Prostate gland (tissue), 2 donors: ENCODE results near the gene PGF. TPM values are rescaled to one million over a fixed set of nuclear protein-coding genes. Genes with fewer than 3 reads are reported as not detected.

Source experiments
- DNase-seq: peaks from one replicate; pipeline ENCODE4 v3.0.0-alpha.2; 2019; ENCODE audit warnings: low spot score
- H3K27ac ChIP-seq, 2 donors: fragments of 200-600 bp; sonication (generic); 2 replicates each; pipeline ENCODE4 v1.5.1; 2017 to 2019
- H3K27me3 ChIP-seq: fragments of 200-600 bp; sonication (generic); replicated peaks from 2 replicates; pipeline ENCODE4 v1.5.1; 2019; ENCODE audit not compliant: insufficient read depth
- H3K36me3 ChIP-seq, 2 donors: fragments of 200-600 bp; sonication (generic); 1 replicate in 1 of 2; 2 replicates in 1 of 2; pipeline versions ENCODE4 v1.5.1 to v1.8.1; 2017 to 2019
- H3K4me1 ChIP-seq: fragments of 200-600 bp; sonication (generic); replicated peaks from 2 replicates; pipeline ENCODE4 v1.5.1; 2019
- H3K4me3 ChIP-seq, 2 donors: fragments of 200-600 bp; sonication (generic); 2 replicates each; pipeline ENCODE4 v1.5.1; 2017 to 2019
- H3K9me3 ChIP-seq: fragments of 200-600 bp; sonication (generic); 2 replicates; pipeline ENCODE4 v1.5.1; 2017
- CTCF ChIP-seq, 4 experiments: fragments of 200-600 bp in 2 of 4; fragments of 450-650 bp in 2 of 4; sonication (generic) in 2 of 4; IDR thresholded peaks; 1 replicate in 3 of 4; 2 replicates in 1 of 4; pipeline ENCODE4 v1.5.1; 2016 to 2019; ENCODE audit warnings: antibody characterized with exemption in 4 of 4, mild to moderate bottlenecking in 2 of 4, moderate library complexity in 2 of 4
- POLR2A ChIP-seq: fragments of 450-650 bp; IDR thresholded peaks from one replicate; pipeline ENCODE4 v1.6.1; 2016; ENCODE audit warnings: antibody characterized with exemption, mild to moderate bottlenecking
- POLR2AphosphoS5 ChIP-seq: sonication (generic); formaldehyde crosslinking; IDR thresholded peaks from one replicate; pipeline ENCODE4 v1.6.1; 2017; ENCODE audit warnings: antibody characterized with exemption
- WGBS: methylation state at CpG from one replicate; pipeline ENCODE4 v1.1.5; 2018; 5-methylcytosine and 5-hydroxymethylcytosine counted together
- intact Hi-C: fragments of 100-400 bp; cut with DNase I; formaldehyde crosslinking; loops from one replicate; pipeline ENCODE4 v1.14.2; 2022
- total RNA-seq, 2 donors: library from RNA; depleted of rRNA; stranded (reverse); fragments of >200 nt; gene quantifications; one replicate each; pipeline ENCODE4 v1.1.0, GENCODE V29; 2016

The PGF gene
- total RNA-seq, 2 donors from 2014 or later: 7.9 to 16.2 TPM

GRCh38 chr14:74959596-74960180, 4.3 kb upstream of the PGF start:
- TF ChIP-seq POLR2AphosphoS5 (no peak), CTCF (IDR thresholded peaks at IDR 0.05) (no peak), POLR2A (no peak)
- no peak for DNase-seq
- H3K27me3 ChIP-seq: no peaks in the 10 kb centered on the region
- H3K9me3 ChIP-seq: no peaks in the 10 kb centered on the region
- H3K4me1 ChIP-seq: no peaks in the 10 kb centered on the region
- no peak overlapping the region for H3K27ac ChIP-seq
- intact Hi-C loops: no loop called here
- H3K4me3 ChIP-seq: no peak overlapping the region
- 84% methylated on average over 5 of the region's 5 CpGs for WGBS
- H3K36me3 ChIP-seq: no peaks in the 10 kb centered on the region

GRCh38 chr14:74956280-74957072, 1.1 kb upstream of the PGF start:
- Histone ChIP-seq H3K4me1 (no peaks in the 10 kb centered on the region), H3K9me3 (no peaks in the 10 kb centered on the region), H3K27me3 (no peaks in the 10 kb centered on the region), H3K36me3 (no peaks in the 10 kb centered on the region), H3K4me3 (no peak overlapping the region), H3K27ac (no peak overlapping the region)
- DNase-seq: no peak
- intact Hi-C loops: no loop called here
- no peak for TF ChIP-seq POLR2A
- no peak for TF ChIP-seq CTCF (IDR thresholded peaks at IDR 0.05)
- TF ChIP-seq POLR2AphosphoS5: no peak
- WGBS: 88% methylated on average over 24 of the region's 24 CpGs

- no peak overlapping the region for H3K27ac ChIP-seq
- intact Hi-C loops: no loop called here
- WGBS: 84% methylated on average over 8 of the region's 9 CpGs
Observed at GRCh38 chr14:74956027-74956279, 556 bp upstream of the PGF start.

GRCh38 chr14:74954947-74955228, 509 bp downstream of the PGF start:
- H3K27ac ChIP-seq: peak overlapping the region in 1 of 2 donors; percentile 14

More at GRCh38 chr14:74956027-74956279, 556 bp upstream of the PGF start:
- H3K9me3 ChIP-seq: no peaks in the 10 kb centered on the region
- no peak for DNase-seq
- H3K4me3 ChIP-seq: peak overlapping the region in 1 of 2 donors; percentile 35
- TF ChIP-seq POLR2AphosphoS5: no peak
- no peak for TF ChIP-seq CTCF (IDR thresholded peaks at IDR 0.05)
- no peak for TF ChIP-seq POLR2A
- no peaks in the 10 kb centered on the region for H3K27me3 ChIP-seq
- no peaks in the 10 kb centered on the region for H3K4me1 ChIP-seq
- no peaks in the 10 kb centered on the region for H3K36me3 ChIP-seq

More at GRCh38 chr14:74954947-74955228, 509 bp downstream of the PGF start:
- Histone ChIP-seq H3K27me3 (no peaks in the 10 kb centered on the region), H3K36me3 (no peaks in the 10 kb centered on the region), H3K4me1 (no peaks in the 10 kb centered on the region), H3K9me3 (no peaks in the 10 kb centered on the region), H3K4me3 (peak overlapping the region; percentile 32 to 35)
- intact Hi-C loops: no loop called here
- no peak for TF ChIP-seq POLR2AphosphoS5
- no peak for TF ChIP-seq POLR2A
- no peak for TF ChIP-seq CTCF (IDR thresholded peaks at IDR 0.05)
- 0% methylated on average over 2 of the region's 3 CpGs for WGBS
- no peak for DNase-seq
